Mesenchymal stem cell (in vitro differentiated cells and primary cell): ENCODE data around the gene CES4A.

Source experiments
- DNase-seq: peaks from one replicate; pipeline ENCODE4 v3.0.0-alpha.2; 2013
- H2AFZ ChIP-seq: one replicate; pipeline ENCODE4 v1.6.1; 2013; ENCODE audit warnings: low read depth, mild to moderate bottlenecking, control low read depth, inconsistent platforms, low read length, moderate library complexity
- H2AK5ac ChIP-seq: 2 replicates; pipeline ENCODE4 v1.6.1; 2013; ENCODE audit warnings: low read length, moderate library complexity, mild to moderate bottlenecking, inconsistent platforms; ENCODE audit not compliant: severe bottlenecking
- H2BK120ac ChIP-seq: one replicate; pipeline ENCODE4 v1.6.1; 2013; ENCODE audit warnings: low read depth, mild to moderate bottlenecking, inconsistent platforms, low read length, moderate library complexity
- H2BK12ac ChIP-seq, 2 experiments: one replicate each; pipeline ENCODE4 v1.6.1; 2013; ENCODE audit warnings: inconsistent platforms in 2 of 2, low read length in 2 of 2, mild to moderate bottlenecking in 2 of 2, moderate library complexity in 2 of 2, control low read depth in 1 of 2
- H2BK15ac ChIP-seq: one replicate; pipeline ENCODE4 v1.6.1; 2013; ENCODE audit warnings: mild to moderate bottlenecking, low read depth, inconsistent platforms; ENCODE audit not compliant: poor library complexity, severe bottlenecking
- H2BK5ac ChIP-seq: 2 replicates; pipeline ENCODE4 v1.6.1; 2013; ENCODE audit warnings: low read depth, mild to moderate bottlenecking, low read length, control low read depth, inconsistent platforms; ENCODE audit not compliant: poor library complexity, severe bottlenecking
- H3K14ac ChIP-seq, 2 experiments: one replicate each; pipeline ENCODE4 v1.6.1; 2013; ENCODE audit warnings: inconsistent platforms in 2 of 2, low read length in 2 of 2, control low read depth in 1 of 2, mild to moderate bottlenecking in 1 of 2, moderate library complexity in 1 of 2
- H3K18ac ChIP-seq, 2 experiments: one replicate each; pipeline ENCODE4 v1.6.1; 2013; ENCODE audit warnings: inconsistent platforms in 2 of 2, low read length in 2 of 2, control low read depth in 1 of 2, low read depth in 1 of 2, mild to moderate bottlenecking in 1 of 2
- H3K23ac ChIP-seq, 2 experiments: one replicate each; pipeline ENCODE4 v1.6.1; 2013; ENCODE audit warnings: inconsistent platforms in 2 of 2, low read length in 2 of 2, mild to moderate bottlenecking in 2 of 2, moderate library complexity in 2 of 2, control low read depth in 1 of 2
- H3K27ac ChIP-seq: 2 replicates; pipeline ENCODE4 v1.5.1; 2013; ENCODE audit warnings: mild to moderate bottlenecking, moderate library complexity, low read length, control low read depth, inconsistent platforms; ENCODE audit not compliant: poor library complexity, severe bottlenecking
- H3K27me3 ChIP-seq, 2 experiments: 2 replicates each; pipeline versions ENCODE4 v1.6.1 to v1.7.0; 2013; ENCODE audit warnings: low read length in 2 of 2, mild to moderate bottlenecking in 2 of 2, moderate library complexity in 2 of 2, control low read depth in 1 of 2, inconsistent platforms in 1 of 2; ENCODE audit not compliant: control insufficient read depth in 1 of 2, insufficient read depth in 1 of 2
- H3K36me3 ChIP-seq, 2 experiments: 2 replicates each; pipeline versions ENCODE4 v1.6.1 to v1.7.0; 2013; ENCODE audit warnings: low read length in 2 of 2, control low read depth in 1 of 2, inconsistent platforms in 1 of 2, low read depth in 1 of 2, mild to moderate bottlenecking in 1 of 2; ENCODE audit not compliant: insufficient read depth in 2 of 2, control insufficient read depth in 1 of 2
- H3K4ac ChIP-seq, 2 experiments: one replicate each; pipeline ENCODE4 v1.6.1; 2013; ENCODE audit warnings: inconsistent platforms in 2 of 2, low read length in 2 of 2, mild to moderate bottlenecking in 2 of 2, moderate library complexity in 2 of 2, control low read depth in 1 of 2, low read depth in 1 of 2
- H3K4me1 ChIP-seq: 2 replicates; pipeline ENCODE4 v1.6.1; 2013; ENCODE audit warnings: low read depth, low read length, control low read depth; ENCODE audit not compliant: control insufficient read depth, insufficient read depth
- H3K4me2 ChIP-seq: 2 replicates; pipeline ENCODE4 v1.6.1; 2013; ENCODE audit warnings: low read length, mild to moderate bottlenecking, inconsistent platforms; ENCODE audit not compliant: poor library complexity, severe bottlenecking
- H3K4me3 ChIP-seq, 2 experiments: 2 replicates each; pipeline versions ENCODE4 v1.5.1 to v1.7.0; 2013; ENCODE audit warnings: low read length in 2 of 2, mild to moderate bottlenecking in 2 of 2, control low read depth in 1 of 2, low read depth in 1 of 2; ENCODE audit not compliant: insufficient read depth in 1 of 2
- H3K79me1 ChIP-seq: replicated peaks from 2 replicates; pipeline ENCODE4 v1.6.1; 2013; ENCODE audit warnings: mild to moderate bottlenecking, control low read depth, low read length, inconsistent platforms; ENCODE audit not compliant: poor library complexity, severe bottlenecking
- H3K9ac ChIP-seq: 2 replicates; pipeline ENCODE4 v1.7.0; 2013; ENCODE audit warnings: mild to moderate bottlenecking, low read length, moderate library complexity
- H3K9me3 ChIP-seq: 2 replicates; pipeline ENCODE4 v1.7.0; 2013; ENCODE audit warnings: mild to moderate bottlenecking, low read length; ENCODE audit not compliant: control insufficient read depth
- H4K8ac ChIP-seq: one replicate; pipeline ENCODE4 v1.6.1; 2013; ENCODE audit warnings: inconsistent platforms, mild to moderate bottlenecking, low read length, moderate library complexity
- H4K91ac ChIP-seq: one replicate; pipeline ENCODE4 v1.6.1; 2013; ENCODE audit warnings: mild to moderate bottlenecking, low read length, inconsistent platforms
- WGBS: methylation state at CpG from one replicate; pipeline ENCODE4 v1.1.7; 2013; ENCODE audit warnings: mixed read lengths; 5-methylcytosine and 5-hydroxymethylcytosine counted together

CES4A gene

DNA sequence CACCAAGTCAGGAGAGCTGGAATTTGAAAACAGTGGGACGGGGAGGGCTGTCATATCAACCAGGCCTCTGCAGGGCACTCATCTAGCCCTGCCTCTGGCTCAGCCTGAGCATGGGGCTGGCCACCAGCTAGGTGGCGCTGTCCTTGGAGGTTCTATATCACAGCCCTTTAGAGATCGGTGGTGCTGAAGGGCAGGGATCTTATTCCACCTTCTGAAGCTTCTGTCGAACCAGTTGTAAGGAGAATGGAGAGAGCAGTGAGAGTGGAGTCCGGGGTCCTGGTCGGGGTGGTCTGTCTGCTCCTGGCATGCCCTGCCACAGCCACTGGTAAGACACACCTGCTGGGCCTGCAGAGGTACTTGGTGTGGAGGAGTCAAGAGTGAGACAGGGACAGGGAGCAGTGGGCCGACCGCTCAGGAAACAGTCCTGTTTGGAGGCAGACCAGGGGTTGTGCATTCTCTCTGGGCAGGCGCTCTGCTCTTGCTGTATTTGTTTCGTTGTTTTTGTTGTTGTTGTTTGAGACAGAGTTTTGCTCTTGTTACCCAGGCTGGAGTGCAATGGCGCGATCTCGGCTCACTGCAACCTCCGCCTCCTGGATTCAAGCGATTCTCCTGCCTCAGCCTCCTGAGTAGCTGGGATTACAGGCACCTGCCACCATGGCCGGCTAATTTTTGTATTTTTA, 27.2 kb upstream of the CES4A start, which contains the start of gene CES3:
Gene CES3 (plus strand): TSS at position 202 of the 680 bp plus-strand sequence. CDS start 42 bp downstream, at position 244.
- Histone ChIP-seq H3K27me3 (peaks cover 24 to 31% of the 10 kb centered on the region in 2 experiments), H3K36me3 (no peaks in the 10 kb centered on the region), H3K23ac (no peak within 1 kb of the TSS), H3K18ac (no peak within 1 kb of the TSS), H2AK5ac (no peak within 1 kb of the TSS), H3K9ac (no peak within 1 kb of the TSS), H2AFZ (no peak within 1 kb of the TSS), H3K4me1 (no peaks in the 10 kb centered on the region), H3K4ac (no peak within 1 kb of the TSS), H4K8ac (no peak within 1 kb of the TSS), H3K27ac (no peak within 1 kb of the TSS), H4K91ac (no peak within 1 kb of the TSS), H3K14ac (no peak within 1 kb of the TSS), H3K9me3 (no peaks in the 10 kb centered on the region), H2BK120ac (no peak within 1 kb of the TSS), H3K4me3 (no peak within 1 kb of the TSS), H2BK12ac (no peak within 1 kb of the TSS), H2BK15ac (no peak within 1 kb of the TSS), H2BK5ac (no peak within 1 kb of the TSS), H3K4me2 (no peak within 1 kb of the TSS), H3K79me1 (no peaks in the 10 kb centered on the region)
- WGBS = 66% methylated on average over 16 of the region's 16 CpGs
- peak; percentile 74 for DNase-seq

DNA sequence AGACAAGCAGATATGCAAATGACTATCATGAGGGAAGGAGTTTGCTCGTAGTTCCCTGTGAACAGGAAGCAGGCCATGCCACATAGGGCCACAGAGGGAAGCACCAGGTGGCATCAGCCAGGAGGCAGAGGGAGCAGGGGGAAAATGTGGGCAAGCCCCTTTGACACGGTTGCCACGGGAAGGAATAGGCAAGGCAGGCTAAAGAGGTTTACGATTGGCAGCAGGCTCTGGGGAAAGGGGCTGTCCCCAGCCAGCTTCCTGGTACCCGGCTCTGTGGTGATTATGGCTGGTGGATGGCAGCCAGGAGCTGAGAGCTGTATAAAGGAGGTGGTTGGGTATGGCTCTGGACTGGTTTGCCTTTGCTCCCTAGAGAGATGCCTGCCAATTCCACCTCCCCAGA, 26.5 kb upstream of the CES4A start:
- Histone ChIP-seq H3K4me1 (no peaks in the 10 kb centered on the region), H3K4me3 (no peak overlapping the region), H3K4me2 (no peak overlapping the region), H3K27ac (no peak overlapping the region), H2BK5ac (no peak overlapping the region), H3K36me3 (no peaks in the 10 kb centered on the region), H3K9ac (no peak overlapping the region), H3K27me3 (peaks cover 31 to 37% of the 10 kb centered on the region in 2 experiments), H2AFZ (no peak overlapping the region), H4K8ac (no peak overlapping the region), H3K79me1 (no peaks in the 10 kb centered on the region), H2BK15ac (no peak overlapping the region), H3K4ac (no peak overlapping the region), H3K14ac (no peak overlapping the region), H2BK120ac (no peak overlapping the region), H4K91ac (no peak overlapping the region), H3K23ac (no peak overlapping the region), H3K9me3 (no peaks in the 10 kb centered on the region), H2AK5ac (no peak overlapping the region), H2BK12ac (no peak overlapping the region), H3K18ac (no peak overlapping the region)
- WGBS = 92% methylated on average over 5 of the region's 5 CpGs
- no peak for DNase-seq

DNA sequence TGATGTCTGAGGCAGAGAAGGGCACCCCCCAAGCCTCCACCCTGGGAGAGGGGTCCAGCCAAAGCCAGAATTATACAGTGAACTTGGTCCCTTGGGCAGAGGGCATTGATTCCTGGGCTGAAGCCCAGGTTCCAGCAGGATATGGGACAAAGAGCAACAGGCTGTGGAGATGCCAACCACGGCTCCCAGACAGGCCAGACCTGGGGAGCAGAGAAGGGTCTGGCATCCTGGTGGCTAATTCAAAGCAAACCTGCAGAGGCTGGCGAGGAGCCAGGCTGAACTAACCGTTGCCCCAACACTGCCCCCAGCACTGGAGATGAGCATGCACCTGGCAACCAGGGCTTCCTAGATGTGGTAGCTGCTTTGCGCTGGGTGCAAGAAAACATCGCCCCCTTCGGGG, 24.3 kb upstream of the CES4A start:
- 79% methylated on average over 6 of the region's 6 CpGs for WGBS

DNA sequence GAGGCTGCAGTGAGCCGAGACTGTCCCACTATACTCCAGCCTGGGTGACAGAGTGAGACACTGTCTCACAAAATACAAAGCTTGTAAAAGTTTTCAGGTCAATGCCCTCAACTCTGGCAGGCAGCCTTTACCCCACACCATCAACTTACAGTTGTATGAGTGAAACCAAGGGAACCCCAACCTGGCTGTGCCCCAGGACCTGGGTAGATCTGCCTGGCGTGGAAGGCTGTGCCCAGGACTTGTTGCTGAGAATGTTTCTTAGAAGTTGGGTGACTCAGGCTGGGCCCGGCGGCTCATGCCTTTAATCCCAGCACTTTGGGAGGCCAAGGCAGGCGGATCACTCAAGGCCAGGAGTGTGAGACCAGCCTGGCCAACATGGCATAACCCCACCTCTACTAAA, 19.5 kb upstream of the CES4A start:
- no peak overlapping the region for H2BK15ac ChIP-seq
- no peak overlapping the region for H2BK12ac ChIP-seq
- whole genome bisulfite sequencing = 73% methylated on average over 5 of the region's 5 CpGs
- no peak overlapping the region for H2AK5ac ChIP-seq
- H2BK120ac ChIP-seq = no peak overlapping the region
- no peak overlapping the region for H2AFZ ChIP-seq
- no peak overlapping the region for H2BK5ac ChIP-seq
- H3K27ac ChIP-seq = no peak overlapping the region
- H3K79me1 ChIP-seq = no peaks in the 10 kb centered on the region
- no peak overlapping the region for H3K23ac ChIP-seq
- no peak overlapping the region for H3K4me3 ChIP-seq
- H3K27me3 ChIP-seq = peaks cover 25 to 42% of the 10 kb centered on the region in 2 experiments
- no peaks in the 10 kb centered on the region for H3K36me3 ChIP-seq
- no peaks in the 10 kb centered on the region for H3K9me3 ChIP-seq
- no peak overlapping the region for H3K14ac ChIP-seq
- no peak overlapping the region for H4K8ac ChIP-seq
- no peak overlapping the region for H3K4me2 ChIP-seq
- peaks cover 19% of the 10 kb centered on the region for H3K4me1 ChIP-seq
- H3K9ac ChIP-seq = no peak overlapping the region
- no peak for DNase-seq
- no peak overlapping the region for H4K91ac ChIP-seq
- H3K4ac ChIP-seq = no peak overlapping the region
- no peak overlapping the region for H3K18ac ChIP-seq

More for the DNA sequence above, 24.3 kb upstream of the CES4A start:
- Histone ChIP-seq H4K91ac (no peak overlapping the region), H3K9ac (no peak overlapping the region), H2BK120ac (no peak overlapping the region), H2AFZ (no peak overlapping the region), H4K8ac (no peak overlapping the region), H2BK15ac (no peak overlapping the region), H3K4me1 (no peaks in the 10 kb centered on the region), H3K27me3 (peaks cover 29 to 31% of the 10 kb centered on the region in 2 experiments), H3K36me3 (no peaks in the 10 kb centered on the region), H3K18ac (no peak overlapping the region), H3K79me1 (no peaks in the 10 kb centered on the region), H3K9me3 (no peaks in the 10 kb centered on the region), H2AK5ac (no peak overlapping the region), H2BK5ac (no peak overlapping the region), H3K4ac (peak overlapping the region in 1 of 2 experiments; percentile 18), H3K23ac (no peak overlapping the region), H3K4me2 (no peak overlapping the region), H3K4me3 (no peak overlapping the region), H2BK12ac (no peak overlapping the region), H3K14ac (no peak overlapping the region), H3K27ac (no peak overlapping the region)
- no peak for DNase-seq
